Stimulated activated CD8-positive, alpha-beta memory T cell treated with anti-CD3 and anti-CD28 coated beads, Interleukin-4, amount 100 ng/mL, for 4 hours (primary cell): ENCODE measurements around the gene C5orf47.
"Not testable (repeated sequence)": the region's sequence is repeated elsewhere in the genome, so short reads cannot be mapped to it uniquely, and the experiment has no call there.

Experiments used
- DNase-seq, 2 donors: peaks; one replicate each; pipeline ENCODE4 v3.0.0-alpha.2; 2020; ENCODE audit warnings: low read depth in 2 of 2, low spot score in 1 of 2

The C5orf47 gene

DNA sequence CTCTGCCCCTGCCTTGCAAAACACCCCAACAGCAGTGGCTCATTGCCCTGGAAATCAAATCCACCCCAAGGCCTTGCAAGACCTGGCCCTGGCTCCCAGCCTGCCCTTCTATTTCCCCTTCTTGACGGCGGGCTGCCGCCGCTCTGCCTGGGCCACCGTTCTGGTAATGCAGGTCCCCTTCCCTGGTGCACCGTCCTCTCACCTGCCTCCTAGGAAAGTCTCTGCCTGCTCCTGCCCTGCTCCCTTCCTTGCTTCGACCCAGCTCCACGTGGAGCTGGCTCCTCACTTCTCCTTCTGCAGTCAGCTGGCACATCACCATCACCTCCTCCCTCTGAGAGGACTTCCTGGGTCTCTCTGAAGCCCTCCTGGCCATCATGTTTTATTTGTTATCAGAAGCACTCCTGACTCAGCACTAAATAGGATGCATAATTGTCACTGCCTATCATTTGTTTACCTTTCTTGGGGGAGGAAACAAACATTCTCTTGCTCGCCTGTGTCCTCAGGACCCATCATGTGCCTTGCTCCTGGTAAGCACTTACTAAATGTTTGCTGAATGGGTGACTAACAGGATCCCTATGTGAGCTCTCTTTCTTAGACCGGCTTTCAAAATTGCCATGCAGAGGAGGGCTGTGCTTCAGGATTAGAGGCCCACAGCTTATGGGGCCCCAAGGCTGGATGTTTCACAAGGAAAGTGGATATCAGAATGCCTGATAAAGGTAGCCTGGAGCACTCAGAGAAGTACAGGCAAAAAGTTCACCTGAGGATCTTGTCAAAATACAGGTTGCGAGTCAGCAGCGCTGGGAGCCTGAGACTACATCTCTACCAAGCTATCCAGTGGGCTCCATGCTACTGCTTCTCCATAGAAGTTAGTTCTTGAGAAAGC is 19.6 kb upstream of the C5orf47 start:
- no peak for DNase-seq

- no peak for DNase-seq
Observed at GRCh38 chr5:173970878-173971650, 17.9 kb upstream of the C5orf47 start.

DNA sequence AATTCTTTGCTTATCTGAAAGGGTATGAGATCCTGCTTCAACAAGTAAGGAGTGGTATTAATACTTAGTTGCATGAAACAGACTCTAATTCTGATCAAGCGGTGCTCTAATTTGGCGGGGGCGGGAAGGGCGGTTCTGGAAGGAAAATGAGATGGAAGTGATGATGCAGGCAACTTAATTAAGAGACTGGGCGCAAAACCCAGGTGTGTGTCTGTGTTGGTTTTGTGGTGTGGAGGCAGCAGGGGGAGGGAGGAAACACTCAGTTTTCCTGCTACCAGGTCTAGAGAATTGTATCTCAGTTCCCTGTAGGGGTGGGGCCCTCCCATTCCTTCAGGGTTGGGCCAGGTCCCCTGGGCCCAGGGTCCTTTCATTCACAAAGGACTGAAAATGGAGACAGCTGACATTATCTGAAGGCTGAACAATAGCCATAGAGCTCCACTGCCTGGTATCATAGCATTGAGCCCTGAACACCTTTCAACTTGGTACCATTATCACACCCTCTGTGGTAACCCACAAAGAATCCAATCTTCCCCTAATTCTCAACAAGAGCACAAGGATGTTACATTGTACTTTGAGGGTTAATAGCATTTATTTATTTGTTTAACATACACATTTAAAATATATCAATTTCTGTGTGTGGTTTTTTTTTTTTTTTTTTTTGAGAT is 17.2 kb upstream of the C5orf47 start:
- DNase-seq: no peak

DNA sequence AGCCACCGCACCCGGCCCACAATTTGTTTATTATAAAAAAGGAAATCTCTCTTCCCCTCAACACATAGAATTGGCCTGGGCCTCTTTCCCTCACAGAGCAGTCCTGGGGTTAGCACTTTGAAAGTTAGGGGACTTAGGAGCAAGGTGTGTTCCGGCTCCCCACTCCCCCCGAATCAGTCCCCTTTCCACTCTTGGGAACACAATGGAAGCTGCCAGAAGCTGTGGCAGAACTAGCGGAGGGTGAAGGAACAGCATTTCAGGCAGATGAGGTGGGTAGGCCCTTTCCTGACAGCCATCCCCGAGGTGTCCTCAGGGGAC is 16.4 kb upstream of the C5orf47 start:
- no peak for DNase-seq

- DNase-seq: peak; percentile 44 to 58
Observed at GRCh38 chr5:173972925-173973615, 15.9 kb upstream of the C5orf47 start.

DNA sequence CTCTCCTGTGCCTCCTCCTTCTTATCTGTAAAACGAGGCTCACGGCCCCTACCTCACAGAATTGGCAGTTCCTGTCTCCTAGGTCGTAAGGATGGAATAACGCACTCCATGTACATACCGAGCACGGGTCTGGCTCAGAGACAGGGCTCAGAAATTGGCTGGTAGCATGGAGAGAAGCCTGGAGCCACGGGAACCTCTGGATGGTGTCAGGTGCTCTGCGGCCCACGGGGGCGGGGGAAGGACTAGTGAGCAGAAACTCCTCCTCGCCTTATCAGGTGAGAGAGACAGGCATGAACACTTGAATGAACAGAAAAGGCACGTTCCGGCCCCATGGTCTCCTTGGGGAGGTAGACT is 15.4 kb upstream of the C5orf47 start:
- DNase-seq: no peak

DNA sequence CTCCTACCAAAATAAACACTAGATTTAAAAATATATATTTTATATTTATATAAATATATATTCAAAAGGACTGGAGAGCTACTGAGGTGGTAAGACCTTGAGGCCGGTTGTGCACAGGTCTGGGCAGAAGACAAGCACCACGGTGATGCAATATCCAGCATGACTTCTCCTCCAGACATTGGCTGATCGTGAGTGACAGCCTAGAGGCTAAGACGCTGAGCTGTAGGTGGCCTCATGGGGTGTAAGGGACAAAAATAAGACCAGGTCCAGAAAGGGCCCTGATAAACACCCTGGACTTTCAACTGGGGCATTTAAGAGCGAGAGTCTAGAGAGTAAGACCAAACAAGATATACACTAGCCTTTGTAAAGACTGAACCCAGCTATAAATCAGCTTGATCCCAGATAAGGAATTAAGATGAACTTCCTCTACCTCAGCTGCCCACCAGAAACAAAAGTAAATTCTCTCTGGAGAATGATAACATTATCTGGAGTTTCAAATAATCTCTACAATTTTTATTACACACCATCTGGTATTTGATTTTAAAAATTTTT is 14.2 kb upstream of the C5orf47 start:
- DNase-seq: no peak

- DNase-seq: no peak
Observed at GRCh38 chr5:173981185-173981761, 7.7 kb upstream of the C5orf47 start.

DNA sequence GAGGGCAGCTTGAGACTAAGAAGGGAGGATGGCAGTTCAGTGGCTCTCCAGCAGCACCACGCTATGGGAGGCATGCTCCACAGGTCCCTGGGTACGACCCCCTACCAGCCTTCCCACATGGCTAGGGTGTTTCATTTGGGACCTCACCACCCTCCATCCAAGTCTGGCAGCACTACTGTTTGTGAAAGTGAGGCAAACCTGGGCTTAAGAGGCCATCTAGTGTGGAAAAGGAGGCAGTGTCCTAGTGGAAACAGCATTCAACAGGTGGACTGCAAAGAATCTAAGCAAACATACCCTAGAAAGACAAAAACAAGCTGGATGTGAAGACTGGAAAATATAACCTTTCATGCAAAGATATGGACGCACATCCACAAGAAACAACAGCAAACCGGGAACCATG is 4.8 kb upstream of the C5orf47 start:
- no peak for DNase-seq

GRCh38 chr5:173989432-173990082 is 587 bp downstream of the C5orf47 start:
- DNase-seq: no peak

GRCh38 chr5:173997331-173997730 is 8.4 kb downstream of the C5orf47 start:
- DNase-seq: no peak

- no peak for DNase-seq
Observed at GRCh38 chr5:173998531-173998930, 9.6 kb downstream of the C5orf47 start.

DNA sequence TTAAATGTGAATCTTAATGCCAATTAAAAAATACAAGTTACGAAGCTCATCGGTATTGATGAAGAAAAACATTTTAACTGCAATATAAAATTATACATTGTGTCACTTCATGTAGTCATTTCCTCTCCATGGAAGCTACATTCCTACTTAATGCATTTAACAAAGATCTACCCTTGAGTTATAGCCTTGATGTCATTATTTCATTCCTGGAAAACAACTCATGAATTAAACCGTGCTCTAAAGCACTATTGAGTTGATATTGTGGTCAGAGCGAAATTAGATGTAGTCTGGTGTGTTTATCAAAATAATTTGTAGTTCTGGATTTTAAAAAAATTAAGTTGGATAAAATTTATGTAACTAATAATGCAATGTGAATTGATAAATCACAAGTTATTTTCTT is 11.1 kb downstream of the C5orf47 start:
- no peak for DNase-seq

DNA sequence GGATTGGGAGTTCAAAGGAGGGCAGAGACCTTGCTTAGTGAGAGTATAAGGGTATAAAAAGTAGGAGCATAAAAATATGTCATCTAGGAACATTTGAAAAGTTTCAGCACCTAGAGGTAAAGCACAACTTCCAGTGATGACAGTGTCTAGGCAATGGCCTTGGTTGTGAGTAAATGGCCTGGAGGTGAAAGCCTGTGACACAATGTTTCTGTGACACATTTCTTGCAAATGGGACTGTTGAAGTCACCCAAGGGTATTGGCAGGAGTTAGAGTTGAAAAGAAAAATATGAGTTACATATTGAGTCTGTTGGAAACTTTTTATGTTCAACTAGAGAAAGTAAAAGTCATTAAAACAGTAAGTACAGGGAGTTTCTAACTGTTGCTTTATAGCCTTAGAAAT is 14.8 kb downstream of the C5orf47 start:
- DNase-seq: no peak

GRCh38 chr5:174008922-174009321 is 20.0 kb downstream of the C5orf47 start:
- no peak for DNase-seq

GRCh38 chr5:174010365-174010764 is 21.4 kb downstream of the C5orf47 start:
- no peak for DNase-seq

GRCh38 chr5:174011441-174011840 is 22.5 kb downstream of the C5orf47 start:
- DNase-seq: no peak

GRCh38 chr5:174020069-174020927 is 31.3 kb downstream of the C5orf47 start:
- DNase-seq: not testable (repeated sequence)

DNA sequence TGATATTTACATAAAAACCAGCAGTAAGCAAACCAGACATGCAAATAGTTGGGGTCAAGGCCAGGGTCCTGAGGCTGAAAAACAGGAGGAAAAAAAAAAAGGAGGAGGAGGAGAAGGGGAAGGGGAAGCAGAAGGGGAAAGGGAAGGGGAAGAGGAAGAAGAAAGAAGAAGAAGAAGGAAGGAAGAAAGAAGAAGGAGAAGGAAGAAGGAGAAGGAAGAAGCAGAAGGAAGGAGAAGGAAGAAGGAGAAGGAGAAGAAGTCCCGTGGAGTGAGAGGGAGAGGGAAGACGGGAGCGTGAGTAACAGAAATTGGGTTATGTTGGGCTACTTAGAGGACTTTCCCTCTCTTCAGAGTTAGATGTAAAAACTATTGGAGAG is 31.9 kb downstream of the C5orf47 start:
- DNase-seq: no peak
